A549 (cell line): Measurements from ENCODE around the gene CD34. TPM values are rescaled to one million over a fixed set of nuclear protein-coding genes. Genes with fewer than 3 reads are reported as not detected.
A peak's percentile ranks its signal among the peaks of the same experiment; 100 is the strongest.

Experiments
- ATAC-seq, 2 experiments: fragments of 200-7000 bp in 1 of 2; fragments of >200 bp in 1 of 2; cut with Nextera tagmentation in 1 of 2; cut with Tn5 transposase in 1 of 2; 3 replicates each; pipeline versions ENCODE4 v1.8.0 to v1.9.1; 2018 to 2020; ENCODE audit warnings: mild to moderate bottlenecking in 1 of 2, moderate library complexity in 1 of 2
- CTCF ChIA-PET: fragments of 300-600 bp; sonication (Branson Sonifier 250); formaldehyde crosslinking; extraction: SDS; loops from one replicate; lab custom pipeline; 2021; ENCODE audit warnings: antibody characterized with exemption, inconsistent platforms; lab: Yijun Ruan, JAX
- POLR2A ChIA-PET: fragments of 350-600 bp; formaldehyde crosslinking; extraction: SDS; loops from one replicate; lab custom pipeline; 2021; ENCODE audit warnings: antibody characterized with exemption, inconsistent platforms; lab: Yijun Ruan, JAX
- DNase-seq, 2 experiments: peaks; one replicate each; pipeline versions ENCODE4 v3.0.0 to v3.0.0-alpha.2; 2011 to 2016; ENCODE audit warnings: low read depth in 1 of 2, low spot score in 1 of 2
- FAIRE-seq: peaks from 2 replicates; lab custom pipeline; 2011; peaks lifted over from hg19 to GRCh38; lab: Jason Lieb, UNC
- H3K27ac ChIP-seq, 2 experiments: fragments of >200 bp; sonication (Bioruptor Twin); formaldehyde crosslinking; 3 replicates each; pipeline ENCODE4 v1.5.1; 2016 to 2017
- H3K4me1 ChIP-seq: fragments of >200 bp; sonication (Bioruptor Twin); formaldehyde crosslinking; 3 replicates; pipeline ENCODE4 v1.6.1; 2016
- H3K4me2 ChIP-seq: fragments of >200 bp; sonication (Bioruptor Twin); formaldehyde crosslinking; 3 replicates; pipeline ENCODE4 v1.6.1; 2016
- H3K4me3 ChIP-seq: fragments of >200 bp; sonication (Bioruptor Twin); formaldehyde crosslinking; 3 replicates; pipeline ENCODE4 v1.5.1; 2016
- H3K9me3 ChIP-seq: fragments of >200 bp; sonication (Bioruptor Twin); formaldehyde crosslinking; 3 replicates; pipeline ENCODE4 v1.6.1; 2016
- CEBPB ChIP-seq, 2 experiments: fragments of >200 bp in 1 of 2; sonication (Bioruptor Twin) in 1 of 2; formaldehyde crosslinking in 1 of 2; IDR thresholded peaks; 2 replicates each; pipeline ENCODE4 v1.6.1; 2012 to 2016
- CHD2 ChIP-seq: fragments of 150-350 bp; IDR thresholded peaks from 2 replicates; pipeline ENCODE4 v1.6.1; 2014; ENCODE audit warnings: low read length; ENCODE audit not compliant: partially characterized antibody
- EHF ChIP-seq: fragments of 250-450 bp; sonication (Bioruptor Pico); IDR thresholded peaks from 2 replicates; pipeline ENCODE4 v1.5.0; 2020; ENCODE audit warnings: mild to moderate bottlenecking
- EHMT2 ChIP-seq: fragments of 200-600 bp; sonication (generic); IDR thresholded peaks from 2 replicates; pipeline ENCODE4 v1.6.1; 2016; ENCODE audit warnings: antibody characterized with exemption, low read depth, mild to moderate bottlenecking, moderate library complexity
- ESRRA ChIP-seq: fragments of 150-350 bp; IDR thresholded peaks from 2 replicates; pipeline ENCODE4 v1.6.1; 2014; ENCODE audit warnings: mild to moderate bottlenecking, low read length, borderline replicate concordance
- FOSB ChIP-seq: fragments of 250-450 bp; sonication (Bioruptor Pico); IDR thresholded peaks from 2 replicates; pipeline ENCODE4 v1.5.0; 2020; ENCODE audit warnings: mild to moderate bottlenecking, moderate library complexity
- FOXS1 ChIP-seq: fragments of 250-450 bp; sonication (Bioruptor Pico); IDR thresholded peaks from 2 replicates; pipeline ENCODE4 v1.5.0; 2020; ENCODE audit warnings: mild to moderate bottlenecking, moderate library complexity
- HDAC2 ChIP-seq: fragments of 200-600 bp; sonication (generic); IDR thresholded peaks from 2 replicates; pipeline ENCODE4 v1.6.1; 2016
- HEYL ChIP-seq: fragments of 250-450 bp; sonication (Bioruptor Pico); IDR thresholded peaks from 2 replicates; pipeline ENCODE4 v1.8.0; 2021; ENCODE audit warnings: mild to moderate bottlenecking, moderate library complexity
- MYC ChIP-seq: IDR thresholded peaks from 2 replicates; pipeline ENCODE4 v1.6.1; 2012; ENCODE audit warnings: mild to moderate bottlenecking, inconsistent platforms, low read length, improper control_type of control experiment, borderline replicate concordance
- NFE2L2 ChIP-seq: fragments of 150-350 bp; conservative IDR thresholded peaks from 2 replicates; pipeline ENCODE4 v1.6.1; 2014; ENCODE audit warnings: low read length
- NR3C1 ChIP-seq: fragments of >200 bp; sonication (Bioruptor Twin); formaldehyde crosslinking; IDR thresholded peaks from 3 replicates; pipeline ENCODE4 v1.6.1; 2017
- PHF8 ChIP-seq: fragments of 200-600 bp; sonication (generic); IDR thresholded peaks from 2 replicates; pipeline ENCODE4 v1.6.1; 2016; ENCODE audit warnings: low read depth, mild to moderate bottlenecking, antibody characterized with exemption, moderate library complexity, borderline replicate concordance
- RFX5 ChIP-seq: fragments of 450-650 bp; IDR thresholded peaks from 2 replicates; pipeline ENCODE4 v1.7.1; 2014; ENCODE audit warnings: antibody characterized with exemption, mild to moderate bottlenecking, moderate library complexity
- SMC3 ChIP-seq: fragments of >200 bp; sonication (Bioruptor Twin); formaldehyde crosslinking; IDR thresholded peaks from 3 replicates; pipeline ENCODE4 v1.6.1; 2018; ENCODE audit warnings: inconsistent platforms
- SREBF2 ChIP-seq: fragments of 450-650 bp; IDR thresholded peaks from 2 replicates; pipeline ENCODE4 v1.6.1; 2014; ENCODE audit warnings: mild to moderate bottlenecking, moderate library complexity
- TFCP2L1 ChIP-seq: fragments of 250-450 bp; sonication (Bioruptor Pico); IDR thresholded peaks from 2 replicates; pipeline ENCODE4 v1.5.0; 2021; ENCODE audit warnings: mild to moderate bottlenecking
- USF2 ChIP-seq: fragments of 450-650 bp; IDR thresholded peaks from 2 replicates; pipeline ENCODE4 v1.6.1; 2014; ENCODE audit warnings: antibody characterized with exemption
- ZC3H11A ChIP-seq: fragments of 450-650 bp; IDR thresholded peaks from 2 replicates; pipeline ENCODE4 v1.6.1; 2014; ENCODE audit warnings: antibody characterized with exemption, mild to moderate bottlenecking
- ZFP36 ChIP-seq: fragments of 450-650 bp; IDR thresholded peaks from 2 replicates; pipeline ENCODE4 v1.6.1; 2014; ENCODE audit warnings: borderline replicate concordance; ENCODE audit not compliant: partially characterized antibody
- ZSCAN20 ChIP-seq: fragments of 250-450 bp; sonication (Bioruptor Pico); IDR thresholded peaks from 2 replicates; pipeline ENCODE4 v1.8.0; 2022; ENCODE audit warnings: mild to moderate bottlenecking, moderate library complexity
- WGBS: methylation state at CpG from one replicate; pipeline ENCODE4 v1.1.6; 2017; ENCODE audit errors: missing lambda C conversion rate; 5-methylcytosine and 5-hydroxymethylcytosine counted together
- polyA plus RNA-seq, 4 experiments: library from polyadenylated mRNA; depleted of rRNA in 3 of 4; stranded (reverse); fragments of >200 nt; fragmentation: RNase III in 1 of 4; extraction: RNeasy Plus Mini Kit Qiagen cat#74134 plus additional on column Dnase treatment in 1 of 4; gene quantifications; 2 replicates in 3 of 4; 3 replicates in 1 of 4; pipeline ENCODE4 v1.2.3, GENCODE V29; 2011 to 2017
- TF ChIP-seq, protein P1 (sequence below): fragments of >200 bp; sonication (Bioruptor Twin); formaldehyde crosslinking; IDR thresholded peaks from 3 replicates; pipeline ENCODE4 v1.5.1; 2016

Gene CD34
- polyA plus RNA-seq, 2 of the 4 experiments (the other 2 are of a cell fraction) = 0.05 TPM; not detected in 1

GRCh38 chr1:207862241-207862787, 48.6 kb downstream of the CD34 start:
- TF ChIP-seq ZC3H11A (no peak), ZFP36 (no peak), ESRRA (no peak), NFE2L2 (0 out of 2 replicates have a peak, but pooled peaks have one; percentile 15), CHD2 (no peak)
- WGBS = 82% methylated on average over 2 of the region's 2 CpGs
- Histone ChIP-seq H3K9me3 (no peaks in the 10 kb centered on the region), H3K4me3 (no peak overlapping the region), H3K4me1 (peaks cover 16% of the 10 kb centered on the region), H3K27ac (no peak overlapping the region), H3K4me2 (no peak overlapping the region)
- ChIA-PET POLR2A (no interaction called here), CTCF (interaction anchor here (1.3 to 15.8 kb wide), 5 partner anchors 10 to 39 kb away, joined by 4 to 260 read pairs (median 6); no protein-coding TSS in a partner anchor)
- DNase-seq (no peak), ATAC-seq (no peak), FAIRE-seq (no peak)

GRCh38 chr1:207861442-207862177, 49.3 kb downstream of the CD34 start:
- FAIRE-seq (no peak), DNase-seq (no peak), ATAC-seq (no peak)
- H3K9me3 ChIP-seq = no peaks in the 10 kb centered on the region
- CTCF ChIA-PET = interaction anchor here (1.3 to 15.8 kb wide), 5 partner anchors 11 to 38 kb away, joined by 4 to 260 read pairs (median 6); no protein-coding TSS in a partner anchor
- POLR2A ChIA-PET = no interaction called here
- H3K4me3 ChIP-seq = no peak overlapping the region
- peaks cover 10% of the 10 kb centered on the region; the same call in 2 of the 3 replicates for H3K4me1 ChIP-seq
- H3K27ac ChIP-seq = no peak overlapping the region
- 83% methylated on average over 9 of the region's 9 CpGs for WGBS
- H3K4me2 ChIP-seq = no peak overlapping the region
- TF ChIP-seq RFX5 (no peak), ZFP36 (no peak), ESRRA (no peak), SMC3 (no peak), EHF (CRISPR knock-in tag) (no peak), EHMT2 (no peak), FOSB (CRISPR knock-in tag) (no peak), USF2 (no peak), NR3C1 (no peak), FOXS1 (CRISPR knock-in tag) (no peak), PHF8 (no peak), HDAC2 (no peak), ZSCAN20 (CRISPR knock-in tag) (no peak)
- TF ChIP-seq, protein P1, sequence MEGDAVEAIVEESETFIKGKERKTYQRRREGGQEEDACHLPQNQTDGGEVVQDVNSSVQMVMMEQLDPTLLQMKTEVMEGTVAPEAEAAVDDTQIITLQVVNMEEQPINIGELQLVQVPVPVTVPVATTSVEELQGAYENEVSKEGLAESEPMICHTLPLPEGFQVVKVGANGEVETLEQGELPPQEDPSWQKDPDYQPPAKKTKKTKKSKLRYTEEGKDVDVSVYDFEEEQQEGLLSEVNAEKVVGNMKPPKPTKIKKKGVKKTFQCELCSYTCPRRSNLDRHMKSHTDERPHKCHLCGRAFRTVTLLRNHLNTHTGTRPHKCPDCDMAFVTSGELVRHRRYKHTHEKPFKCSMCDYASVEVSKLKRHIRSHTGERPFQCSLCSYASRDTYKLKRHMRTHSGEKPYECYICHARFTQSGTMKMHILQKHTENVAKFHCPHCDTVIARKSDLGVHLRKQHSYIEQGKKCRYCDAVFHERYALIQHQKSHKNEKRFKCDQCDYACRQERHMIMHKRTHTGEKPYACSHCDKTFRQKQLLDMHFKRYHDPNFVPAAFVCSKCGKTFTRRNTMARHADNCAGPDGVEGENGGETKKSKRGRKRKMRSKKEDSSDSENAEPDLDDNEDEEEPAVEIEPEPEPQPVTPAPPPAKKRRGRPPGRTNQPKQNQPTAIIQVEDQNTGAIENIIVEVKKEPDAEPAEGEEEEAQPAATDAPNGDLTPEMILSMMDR = no peak

- ATAC-seq = no peak
- Histone ChIP-seq H3K4me3 (no peak overlapping the region), H3K27ac (no peak overlapping the region), H3K4me1 (peaks cover 8% of the 10 kb centered on the region; the same call in 2 of the 3 replicates), H3K9me3 (no peaks in the 10 kb centered on the region), H3K4me2 (no peak overlapping the region)
- ChIA-PET POLR2A (no interaction called here), CTCF (interaction anchor here (1.7 to 3.3 kb wide), 2 partner anchors 8 to 12 kb away, joined by 6 to 29 read pairs; no protein-coding TSS in a partner anchor)
- TF ChIP-seq ZSCAN20 (CRISPR knock-in tag) = no peak
- no peak for TF ChIP-seq SREBF2
- TF ChIP-seq PHF8 = no peak
- no peak for TF ChIP-seq CEBPB (IDR thresholded peaks at IDR 0.05)
- no peak for TF ChIP-seq FOXS1 (CRISPR knock-in tag)
- TF ChIP-seq ZFP36 = no peak
- no peak for TF ChIP-seq TFCP2L1 (CRISPR knock-in tag)
- no peak for TF ChIP-seq NFE2L2
- no peak for TF ChIP-seq MYC
- TF ChIP-seq HEYL (CRISPR knock-in tag) = no peak
- no peak for DNase-seq
- 93% methylated on average over 5 of the region's 5 CpGs for WGBS
- FAIRE-seq = no peak
Observed at GRCh38 chr1:207860531-207860930, 50.4 kb downstream of the CD34 start.
